K562 (cell line): Measurements from ENCODE around the gene CLDN24.

Experiments used
- SNIP1 ChIP-seq: fragments of 450-650 bp; IDR thresholded peaks from 2 replicates; pipeline ENCODE4 v1.7.1; 2017; ENCODE audit warnings: low read depth, mild to moderate bottlenecking
- SREBF2 ChIP-seq: sonication (generic); formaldehyde crosslinking; IDR thresholded peaks from 2 replicates; pipeline ENCODE4 v1.4.0; 2020; ENCODE audit warnings: mild to moderate bottlenecking, missing genetic modification reagents
- STAT6 ChIP-seq: sonication (generic); formaldehyde crosslinking; IDR thresholded peaks from 2 replicates; pipeline ENCODE4 v1.8.1; 2023; ENCODE audit warnings: mild to moderate bottlenecking, missing genetic modification reagents
- ZSCAN29 ChIP-seq: fragments of 450-650 bp; IDR thresholded peaks from 2 replicates; pipeline ENCODE4 v1.6.1; 2017
- TF ChIP-seq, protein P1 (sequence below): fragments of 250-450 bp; sonication (Bioruptor Pico); IDR thresholded peaks from 2 replicates; pipeline ENCODE4 v1.4.0; 2020; ENCODE audit warnings: mild to moderate bottlenecking, moderate library complexity
- TF ChIP-seq, protein P2 (sequence below), 3 experiments: IDR thresholded peaks in 2 of 3; conservative IDR thresholded peaks in 1 of 3; 2 replicates each; pipeline ENCODE4 v1.5.1; 2011 to 2012; ENCODE audit warnings: low read length in 3 of 3, mild to moderate bottlenecking in 3 of 3, control low read depth in 2 of 3, improper control_type of control experiment in 1 of 3, inconsistent platforms in 1 of 3, low read depth in 1 of 3, mixed read lengths in 1 of 3, moderate library complexity in 1 of 3; ENCODE audit not compliant: insufficient read depth in 2 of 3
- TF ChIP-seq, protein P3 (sequence below): fragments of 450-650 bp; IDR thresholded peaks from 2 replicates; pipeline ENCODE4 v1.6.1; 2016

DNA sequence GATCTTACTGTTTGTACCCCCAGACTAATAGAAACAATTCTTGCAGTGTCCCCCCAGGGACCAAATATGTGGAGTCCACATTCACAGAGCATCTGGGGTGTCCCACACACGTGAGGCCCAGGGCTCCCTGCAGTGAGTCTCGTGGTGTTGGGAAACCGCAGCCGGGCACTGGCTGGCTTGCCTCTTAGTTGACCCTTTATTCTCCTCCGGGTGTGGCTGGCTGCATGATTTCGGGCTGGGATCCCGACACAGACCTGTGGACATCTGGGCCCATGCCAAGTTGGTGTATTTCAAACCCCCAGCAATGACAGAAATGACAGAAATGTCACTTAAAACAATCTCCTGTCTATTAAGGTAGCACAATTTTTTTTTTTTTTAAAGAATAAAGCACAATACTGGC lies 15.6 kb upstream of the CLDN24 start:
- no peak for TF ChIP-seq SREBF2 (CRISPR knock-in tag)
- no peak for TF ChIP-seq STAT6 (CRISPR knock-in tag)
- TF ChIP-seq ZSCAN29, result no peak
- TF ChIP-seq, protein P1, sequence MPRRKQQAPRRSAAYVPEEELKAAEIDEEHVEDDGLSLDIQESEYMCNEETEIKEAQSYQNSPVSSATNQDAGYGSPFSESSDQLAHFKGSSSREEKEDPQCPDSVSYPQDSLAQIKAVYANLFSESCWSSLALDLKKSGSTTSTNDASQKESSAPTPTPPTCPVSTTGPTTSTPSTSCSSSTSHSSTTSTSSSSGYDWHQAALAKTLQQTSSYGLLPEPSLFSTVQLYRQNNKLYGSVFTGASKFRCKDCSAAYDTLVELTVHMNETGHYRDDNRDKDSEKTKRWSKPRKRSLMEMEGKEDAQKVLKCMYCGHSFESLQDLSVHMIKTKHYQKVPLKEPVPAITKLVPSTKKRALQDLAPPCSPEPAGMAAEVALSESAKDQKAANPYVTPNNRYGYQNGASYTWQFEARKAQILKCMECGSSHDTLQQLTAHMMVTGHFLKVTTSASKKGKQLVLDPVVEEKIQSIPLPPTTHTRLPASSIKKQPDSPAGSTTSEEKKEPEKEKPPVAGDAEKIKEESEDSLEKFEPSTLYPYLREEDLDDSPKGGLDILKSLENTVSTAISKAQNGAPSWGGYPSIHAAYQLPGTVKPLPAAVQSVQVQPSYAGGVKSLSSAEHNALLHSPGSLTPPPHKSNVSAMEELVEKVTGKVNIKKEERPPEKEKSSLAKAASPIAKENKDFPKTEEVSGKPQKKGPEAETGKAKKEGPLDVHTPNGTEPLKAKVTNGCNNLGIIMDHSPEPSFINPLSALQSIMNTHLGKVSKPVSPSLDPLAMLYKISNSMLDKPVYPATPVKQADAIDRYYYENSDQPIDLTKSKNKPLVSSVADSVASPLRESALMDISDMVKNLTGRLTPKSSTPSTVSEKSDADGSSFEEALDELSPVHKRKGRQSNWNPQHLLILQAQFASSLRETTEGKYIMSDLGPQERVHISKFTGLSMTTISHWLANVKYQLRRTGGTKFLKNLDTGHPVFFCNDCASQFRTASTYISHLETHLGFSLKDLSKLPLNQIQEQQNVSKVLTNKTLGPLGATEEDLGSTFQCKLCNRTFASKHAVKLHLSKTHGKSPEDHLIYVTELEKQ (CRISPR knock-in tag), result no peak
- no peak for TF ChIP-seq SNIP1
- TF ChIP-seq, protein P2, sequence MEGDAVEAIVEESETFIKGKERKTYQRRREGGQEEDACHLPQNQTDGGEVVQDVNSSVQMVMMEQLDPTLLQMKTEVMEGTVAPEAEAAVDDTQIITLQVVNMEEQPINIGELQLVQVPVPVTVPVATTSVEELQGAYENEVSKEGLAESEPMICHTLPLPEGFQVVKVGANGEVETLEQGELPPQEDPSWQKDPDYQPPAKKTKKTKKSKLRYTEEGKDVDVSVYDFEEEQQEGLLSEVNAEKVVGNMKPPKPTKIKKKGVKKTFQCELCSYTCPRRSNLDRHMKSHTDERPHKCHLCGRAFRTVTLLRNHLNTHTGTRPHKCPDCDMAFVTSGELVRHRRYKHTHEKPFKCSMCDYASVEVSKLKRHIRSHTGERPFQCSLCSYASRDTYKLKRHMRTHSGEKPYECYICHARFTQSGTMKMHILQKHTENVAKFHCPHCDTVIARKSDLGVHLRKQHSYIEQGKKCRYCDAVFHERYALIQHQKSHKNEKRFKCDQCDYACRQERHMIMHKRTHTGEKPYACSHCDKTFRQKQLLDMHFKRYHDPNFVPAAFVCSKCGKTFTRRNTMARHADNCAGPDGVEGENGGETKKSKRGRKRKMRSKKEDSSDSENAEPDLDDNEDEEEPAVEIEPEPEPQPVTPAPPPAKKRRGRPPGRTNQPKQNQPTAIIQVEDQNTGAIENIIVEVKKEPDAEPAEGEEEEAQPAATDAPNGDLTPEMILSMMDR (IDR thresholded peaks at IDR 0.05 in 2 of 3, conservative IDR thresholded peaks at IDR 0.05 in 1 of 3; ENCODE audit: insufficient read depth in 2 of 3, low read depth in 1 of 3, low read length in 3 of 3), result no peak
- TF ChIP-seq, protein P3, sequence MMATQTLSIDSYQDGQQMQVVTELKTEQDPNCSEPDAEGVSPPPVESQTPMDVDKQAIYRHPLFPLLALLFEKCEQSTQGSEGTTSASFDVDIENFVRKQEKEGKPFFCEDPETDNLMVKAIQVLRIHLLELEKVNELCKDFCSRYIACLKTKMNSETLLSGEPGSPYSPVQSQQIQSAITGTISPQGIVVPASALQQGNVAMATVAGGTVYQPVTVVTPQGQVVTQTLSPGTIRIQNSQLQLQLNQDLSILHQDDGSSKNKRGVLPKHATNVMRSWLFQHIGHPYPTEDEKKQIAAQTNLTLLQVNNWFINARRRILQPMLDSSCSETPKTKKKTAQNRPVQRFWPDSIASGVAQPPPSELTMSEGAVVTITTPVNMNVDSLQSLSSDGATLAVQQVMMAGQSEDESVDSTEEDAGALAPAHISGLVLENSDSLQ, result no peak
